GM12873 (cell line): ENCODE data around the gene ABHD2.

Experiments
- CTCF ChIP-seq: IDR thresholded peaks from 2 replicates; pipeline ENCODE4 v1.5.1; 2012; ENCODE audit warnings: low read depth, mild to moderate bottlenecking, moderate library complexity, low read length, control low read depth; ENCODE audit not compliant: insufficient read depth; ENCODE audit errors: missing control alignments

Gene ABHD2

GRCh38 chr15:89054873-89055272 lies 33.4 kb upstream of the ABHD2 start:
- no peak for TF ChIP-seq CTCF

- TF ChIP-seq CTCF: peak; percentile 96
Measured at GRCh38 chr15:89057506-89058133, 30.6 kb upstream of the ABHD2 start.

GRCh38 chr15:89058376-89058775 lies 29.9 kb upstream of the ABHD2 start:
- TF ChIP-seq CTCF: no peak

- no peak for TF ChIP-seq CTCF
Measured at GRCh38 chr15:89058876-89059405, 29.3 kb upstream of the ABHD2 start.

- no peak for TF ChIP-seq CTCF
Measured at GRCh38 chr15:89066280-89066679, 22.0 kb upstream of the ABHD2 start.

GRCh38 chr15:89067751-89068150 lies 20.5 kb upstream of the ABHD2 start:
- no peak for TF ChIP-seq CTCF

- TF ChIP-seq CTCF: no peak
Measured at GRCh38 chr15:89068325-89068784, 19.9 kb upstream of the ABHD2 start.
